DOHH2 (cell line): ENCODE measurements around the gene PYGB.

Source experiments
- H3F3A ChIP-seq: fragments of 200-600 bp; sonication (generic), shearing (Covaris generic); 2 replicates; pipeline ENCODE4 v1.6.0; 2016; ENCODE audit warnings: antibody characterized with exemption, mild to moderate bottlenecking; ENCODE audit not compliant: control insufficient read depth, insufficient read depth
- H3K27ac ChIP-seq: fragments of 200-600 bp; sonication (generic); 2 replicates; pipeline ENCODE4 v1.5.1; 2014; ENCODE audit warnings: low read depth, mild to moderate bottlenecking, low read length, moderate library complexity
- H3K27me3 ChIP-seq: fragments of 200-600 bp; sonication (generic); 2 replicates; pipeline ENCODE4 v1.6.1; 2014; ENCODE audit warnings: mild to moderate bottlenecking, low read length, mixed read lengths; ENCODE audit not compliant: control insufficient read depth
- H3K36me3 ChIP-seq: fragments of 200-600 bp; sonication (generic); 2 replicates; pipeline ENCODE4 v1.6.1; 2014; ENCODE audit warnings: mild to moderate bottlenecking, low read length, moderate library complexity, mixed read lengths; ENCODE audit not compliant: control insufficient read depth
- H3K4me1 ChIP-seq: fragments of 200-600 bp; sonication (generic); 2 replicates; pipeline ENCODE4 v1.6.1; 2014; ENCODE audit warnings: mild to moderate bottlenecking, low read length, mixed read lengths; ENCODE audit not compliant: control insufficient read depth
- H3K4me2 ChIP-seq: fragments of 200-600 bp; sonication (generic); 2 replicates; pipeline ENCODE4 v1.6.0; 2014; ENCODE audit warnings: mild to moderate bottlenecking, low read length, moderate library complexity
- H3K4me3 ChIP-seq: fragments of 200-600 bp; sonication (generic); 2 replicates; pipeline ENCODE4 v1.5.1; 2014; ENCODE audit warnings: mild to moderate bottlenecking, low read length, mixed read lengths
- H3K79me2 ChIP-seq: fragments of 200-600 bp; sonication (generic); 2 replicates; pipeline ENCODE4 v1.6.1; 2014; ENCODE audit warnings: mild to moderate bottlenecking, low read length, mixed read lengths; ENCODE audit not compliant: control insufficient read depth
- H3K9me2 ChIP-seq: fragments of 200-600 bp; sonication (generic); replicated peaks from 2 replicates; pipeline ENCODE4 v1.6.1; 2014; ENCODE audit warnings: mild to moderate bottlenecking, low read length, mixed read lengths; ENCODE audit not compliant: control insufficient read depth
- H3K9me3 ChIP-seq: fragments of 200-600 bp; sonication (generic); 2 replicates; pipeline ENCODE4 v1.6.1; 2014; ENCODE audit warnings: antibody characterized with exemption, low read length, mixed read lengths; ENCODE audit not compliant: control insufficient read depth, insufficient read depth
- H4K20me1 ChIP-seq: fragments of 200-600 bp; sonication (generic); 2 replicates; pipeline ENCODE4 v1.6.0; 2014; ENCODE audit warnings: low read depth, mild to moderate bottlenecking, antibody characterized with exemption, low read length, moderate library complexity; ENCODE audit not compliant: control insufficient read depth, insufficient read depth
- EZH2phosphoT487 ChIP-seq: fragments of 200-600 bp; sonication (generic); IDR thresholded peaks from 2 replicates; pipeline ENCODE4 v1.6.1; 2017; ENCODE audit warnings: borderline replicate concordance, mild to moderate bottlenecking, antibody characterized with exemption, low read length, moderate library complexity, mixed read lengths
- TF ChIP-seq, protein P1 (sequence below): fragments of 200-600 bp; sonication (generic); IDR thresholded peaks from one replicate; pipeline ENCODE4 v1.5.1; 2014; ENCODE audit warnings: antibody characterized with exemption, mild to moderate bottlenecking, low read depth, low read length; ENCODE audit not compliant: poor library complexity, severe bottlenecking

PYGB gene

DNA sequence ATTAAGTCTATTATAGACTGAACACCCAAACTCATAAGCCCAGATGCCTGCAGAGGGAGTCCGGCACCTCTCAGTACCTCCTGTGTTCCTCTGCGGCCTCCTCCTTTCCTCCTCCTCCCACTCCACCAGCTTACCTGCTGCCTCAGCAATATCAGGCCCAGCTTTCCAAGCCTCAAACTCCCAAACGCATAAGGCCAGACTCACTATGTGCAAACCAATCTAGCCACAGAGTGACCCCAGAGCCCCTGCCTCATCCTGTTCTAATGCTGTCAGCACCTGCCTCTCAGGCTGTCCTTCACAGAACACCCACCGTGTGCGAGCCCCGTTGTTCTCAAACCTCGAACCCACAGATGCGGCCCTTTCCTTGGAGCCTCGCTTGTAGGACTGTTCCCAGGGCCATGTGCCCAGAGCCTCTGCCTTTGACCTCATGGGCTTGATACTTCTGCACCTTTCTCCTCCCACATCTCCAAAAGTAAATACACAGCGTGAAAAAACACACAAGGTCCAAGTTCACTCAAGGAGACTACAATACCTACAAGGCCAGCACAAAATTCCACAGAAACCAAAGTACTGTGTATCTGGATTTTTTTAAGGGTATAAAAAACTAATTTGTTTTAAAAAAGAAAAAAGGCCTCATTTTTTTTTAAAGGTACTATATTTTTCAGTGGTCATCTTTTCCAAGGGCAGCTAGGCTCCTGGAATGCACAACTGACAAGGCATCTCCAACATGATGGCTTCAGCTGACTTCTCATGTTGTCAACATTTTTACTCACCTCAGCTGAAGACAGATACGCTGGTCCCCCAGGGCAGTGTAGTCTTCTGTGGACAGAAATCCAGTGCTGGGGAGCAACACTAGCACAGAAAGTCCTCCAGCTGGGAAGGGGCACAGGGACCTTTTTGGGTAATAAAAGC is 90.5 kb downstream of the PYGB start:
- no peaks in the 10 kb centered on the region for H3K9me2 ChIP-seq
- H3F3A ChIP-seq, result no peaks in the 10 kb centered on the region
- H3K4me2 ChIP-seq, result no peak overlapping the region
- no peak overlapping the region for H3K4me3 ChIP-seq
- no peaks in the 10 kb centered on the region for H3K27me3 ChIP-seq
- H3K27ac ChIP-seq, result no peak overlapping the region
- no peaks in the 10 kb centered on the region; the same call in 1 of the 2 replicates for H4K20me1 ChIP-seq
- no peaks in the 10 kb centered on the region; the same call in 1 of the 2 replicates for H3K36me3 ChIP-seq
- no peak for TF ChIP-seq EZH2phosphoT487
- TF ChIP-seq, protein P1, sequence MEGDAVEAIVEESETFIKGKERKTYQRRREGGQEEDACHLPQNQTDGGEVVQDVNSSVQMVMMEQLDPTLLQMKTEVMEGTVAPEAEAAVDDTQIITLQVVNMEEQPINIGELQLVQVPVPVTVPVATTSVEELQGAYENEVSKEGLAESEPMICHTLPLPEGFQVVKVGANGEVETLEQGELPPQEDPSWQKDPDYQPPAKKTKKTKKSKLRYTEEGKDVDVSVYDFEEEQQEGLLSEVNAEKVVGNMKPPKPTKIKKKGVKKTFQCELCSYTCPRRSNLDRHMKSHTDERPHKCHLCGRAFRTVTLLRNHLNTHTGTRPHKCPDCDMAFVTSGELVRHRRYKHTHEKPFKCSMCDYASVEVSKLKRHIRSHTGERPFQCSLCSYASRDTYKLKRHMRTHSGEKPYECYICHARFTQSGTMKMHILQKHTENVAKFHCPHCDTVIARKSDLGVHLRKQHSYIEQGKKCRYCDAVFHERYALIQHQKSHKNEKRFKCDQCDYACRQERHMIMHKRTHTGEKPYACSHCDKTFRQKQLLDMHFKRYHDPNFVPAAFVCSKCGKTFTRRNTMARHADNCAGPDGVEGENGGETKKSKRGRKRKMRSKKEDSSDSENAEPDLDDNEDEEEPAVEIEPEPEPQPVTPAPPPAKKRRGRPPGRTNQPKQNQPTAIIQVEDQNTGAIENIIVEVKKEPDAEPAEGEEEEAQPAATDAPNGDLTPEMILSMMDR, result no peak
- peaks cover 33% of the 10 kb centered on the region for H3K79me2 ChIP-seq
- no peaks in the 10 kb centered on the region for H3K4me1 ChIP-seq
- H3K9me3 ChIP-seq, result no peaks in the 10 kb centered on the region

DNA sequence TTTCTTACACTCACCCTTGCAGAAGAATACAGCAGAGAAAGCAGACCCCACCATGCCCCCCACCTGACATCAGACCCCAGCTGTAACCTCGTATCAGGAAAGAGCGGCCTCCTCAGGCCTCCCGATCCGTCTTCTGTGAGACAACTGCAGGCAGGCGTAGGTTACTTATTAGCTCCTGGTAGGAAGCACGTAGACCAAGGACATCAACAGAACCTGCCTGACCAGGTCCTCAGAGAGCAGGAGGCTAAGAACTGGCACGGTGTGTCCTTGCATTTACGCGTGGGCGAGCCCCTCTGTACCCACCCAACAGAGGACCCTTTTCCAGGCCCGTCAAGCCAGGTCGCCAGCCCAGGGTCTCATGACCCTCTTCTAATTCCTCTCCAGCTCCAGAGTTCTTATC is 91.7 kb downstream of the PYGB start:
- H3F3A ChIP-seq, result no peaks in the 10 kb centered on the region
- no peaks in the 10 kb centered on the region for H3K27me3 ChIP-seq
- peaks cover 44% of the 10 kb centered on the region for H3K79me2 ChIP-seq
- no peak overlapping the region for H3K4me3 ChIP-seq
- H4K20me1 ChIP-seq, result no peaks in the 10 kb centered on the region; the same call in 1 of the 2 replicates
- H3K9me3 ChIP-seq, result no peaks in the 10 kb centered on the region
- H3K27ac ChIP-seq, result no peak overlapping the region
- 0 out of 2 replicates have a peak, but pooled peaks cover 5% of the 10 kb centered on the region for H3K4me1 ChIP-seq
- H3K4me2 ChIP-seq, result no peak overlapping the region
- no peaks in the 10 kb centered on the region; the same call in 1 of the 2 replicates for H3K36me3 ChIP-seq
- TF ChIP-seq EZH2phosphoT487, result no peak
- TF ChIP-seq, protein P1, result no peak
- H3K9me2 ChIP-seq, result no peaks in the 10 kb centered on the region

DNA sequence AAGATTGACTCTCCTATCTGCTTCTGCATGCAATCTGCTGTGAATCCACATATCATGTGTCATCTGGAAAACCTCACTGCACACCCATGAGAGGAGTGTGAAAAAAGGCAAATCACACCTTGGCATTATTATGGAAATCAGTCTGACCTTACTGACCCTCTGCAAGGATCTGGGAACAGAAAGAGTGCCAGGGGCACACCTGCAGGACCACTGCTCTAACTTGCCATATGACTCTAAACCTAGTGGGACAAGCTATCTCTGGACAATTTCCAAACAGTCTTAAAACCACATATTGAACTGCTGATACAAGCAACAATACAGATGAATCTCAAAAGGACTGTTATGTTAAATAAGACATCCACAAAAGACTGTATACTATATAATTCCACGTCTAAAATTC is 92.5 kb downstream of the PYGB start:
- H4K20me1 ChIP-seq, result no peaks in the 10 kb centered on the region; the same call in 1 of the 2 replicates
- TF ChIP-seq, protein P1, result no peak
- TF ChIP-seq EZH2phosphoT487, result no peak

More for the DNA sequence above, 92.5 kb downstream of the PYGB start:
- no peaks in the 10 kb centered on the region for H3K9me3 ChIP-seq
- no peak overlapping the region for H3K4me2 ChIP-seq
- 0 out of 2 replicates have a peak, but pooled peaks cover 5% of the 10 kb centered on the region for H3K4me1 ChIP-seq
- H3F3A ChIP-seq, result no peaks in the 10 kb centered on the region
- H3K36me3 ChIP-seq, result no peaks in the 10 kb centered on the region; the same call in 1 of the 2 replicates
- no peaks in the 10 kb centered on the region for H3K27me3 ChIP-seq
- H3K4me3 ChIP-seq, result no peak overlapping the region
- H3K79me2 ChIP-seq, result peaks cover 45% of the 10 kb centered on the region
- no peaks in the 10 kb centered on the region for H3K9me2 ChIP-seq
- H3K27ac ChIP-seq, result no peak overlapping the region
